Kidney (tissue), 14 donors: ENCODE measurements around the gene CDC42EP3. TPM values are rescaled to one million over a fixed set of nuclear protein-coding genes. Genes with fewer than 3 reads are reported as not detected.

Source experiments
- DNase-seq, 5 donors: peaks; one replicate each; pipeline ENCODE4 v3.0.0-alpha.2; 2013 to 2020
- FAIRE-seq: peaks from 2 replicates; lab custom pipeline; 2012; peaks lifted over from hg19 to GRCh38; lab: Jason Lieb, UNC
- H3K27ac ChIP-seq, 2 donors: one replicate each; pipeline ENCODE4 v1.7.0; 2013; ENCODE audit warnings: low read depth in 2 of 2, low read length in 2 of 2, inconsistent platforms in 1 of 2
- H3K27me3 ChIP-seq: one replicate; pipeline ENCODE4 v1.7.1; 2013; ENCODE audit warnings: low read length, inconsistent platforms; ENCODE audit not compliant: control insufficient read depth, insufficient read depth
- H3K36me3 ChIP-seq, 3 donors: one replicate each; pipeline versions ENCODE4 v1.7.0 to v1.7.1; 2013; ENCODE audit warnings: low read length in 3 of 3, control low read depth in 1 of 3, inconsistent platforms in 1 of 3; ENCODE audit not compliant: insufficient read depth in 3 of 3, control insufficient read depth in 2 of 3
- H3K4me1 ChIP-seq, 3 donors: one replicate each; pipeline versions ENCODE4 v1.7.0 to v1.7.1; 2013; ENCODE audit warnings: low read length in 3 of 3, inconsistent platforms in 1 of 3, low read depth in 1 of 3; ENCODE audit not compliant: control insufficient read depth in 2 of 3, insufficient read depth in 2 of 3
- H3K4me3 ChIP-seq, 3 donors: one replicate each; pipeline versions ENCODE4 v1.7.0 to v1.8.1; 2013; ENCODE audit warnings: low read length in 3 of 3, control low read depth in 1 of 3, inconsistent platforms in 1 of 3
- H3K9ac ChIP-seq, 3 donors: one replicate each; pipeline versions ENCODE4 v1.7.0 to v1.7.1; 2013; ENCODE audit warnings: low read length in 3 of 3, control low read depth in 1 of 3, inconsistent platforms in 1 of 3
- H3K9me3 ChIP-seq, 3 donors: one replicate each; pipeline versions ENCODE4 v1.7.0 to v1.7.1; 2013; ENCODE audit warnings: low read length in 3 of 3, control low read depth in 1 of 3, inconsistent platforms in 1 of 3; ENCODE audit not compliant: control insufficient read depth in 2 of 3, insufficient read depth in 1 of 3
- CTCF ChIP-seq: IDR thresholded peaks from 3 replicates; pipeline ENCODE4 v1.5.1; 2012; ENCODE audit warnings: mild to moderate bottlenecking, moderate library complexity, borderline replicate concordance; ENCODE audit not compliant: insufficient read depth; ENCODE audit errors: extremely low read depth
- intact Hi-C: fragments of 100-400 bp; cut with DNase I; formaldehyde crosslinking; loops from one replicate; pipeline ENCODE4 v1.11.1; 2022
- polyA plus RNA-seq: library from polyadenylated mRNA; stranded (reverse); fragments of 350-450 nt; fragmentation: Illumina TruSeq; extraction: RNeasy Lipid Tissue Mini Kit (QIAGEN cat#74804); gene quantifications from one replicate; pipeline ENCODE4 v1.2.3, GENCODE V29; 2014; ENCODE audit warnings: low read depth, low replicate concordance; ENCODE audit not compliant: insufficient read depth
- total RNA-seq: library from RNA; stranded (reverse); fragmentation: NEBNext Ultra II Directional; extraction: Animal tissue kit (Norgen Biotek cat#: 25700); gene quantifications from one replicate; pipeline ENCODE4 v1.2.1, GENCODE V29; 2021
- donor health status: control.
- donor health status: control.
- donor health status: control.
- donor health status: control.
- donor health status: control.
- donor health status: DM: yes; HTN: yes; CAD: no.
- donor health status: Normal renal cell carcinoma (clear cell type).

The CDC42EP3 gene
- total and polyA plus RNA-seq, 2 donors from 2014 or later = 21.3 to 34.1 TPM

- no peaks in the 10 kb centered on the region for H3K9me3 ChIP-seq
- H3K36me3 ChIP-seq = no peaks in the 10 kb centered on the region
- no peaks in the 10 kb centered on the region for H3K27me3 ChIP-seq
- no peaks in the 10 kb centered on the region for H3K4me1 ChIP-seq
- H3K27ac ChIP-seq = no peak overlapping the region
- DNase-seq (no peak), FAIRE-seq (no peak)
- H3K9ac ChIP-seq = no peak overlapping the region
- TF ChIP-seq CTCF = no peak
- no peak overlapping the region for H3K4me3 ChIP-seq
- intact Hi-C loops = no loop called here
Observed at GRCh38 chr2:37623971-37624900, 47.2 kb downstream of the CDC42EP3 start.

GRCh38 chr2:37623406-37623805, 48.0 kb downstream of the CDC42EP3 start:
- DNase-seq = no peak
- H3K4me3 ChIP-seq = no peak overlapping the region
- no peaks in the 10 kb centered on the region for H3K4me1 ChIP-seq
- no peaks in the 10 kb centered on the region for H3K36me3 ChIP-seq
- intact Hi-C loops = no loop called here
- no peak for FAIRE-seq
- no peaks in the 10 kb centered on the region for H3K27me3 ChIP-seq
- H3K27ac ChIP-seq = no peak overlapping the region
- no peak overlapping the region for H3K9ac ChIP-seq
- no peaks in the 10 kb centered on the region for H3K9me3 ChIP-seq
- TF ChIP-seq CTCF = no peak

GRCh38 chr2:37622450-37623100, 48.9 kb downstream of the CDC42EP3 start:
- Histone ChIP-seq H3K9me3 (no peaks in the 10 kb centered on the region), H3K9ac (no peak overlapping the region), H3K27me3 (no peaks in the 10 kb centered on the region), H3K36me3 (no peaks in the 10 kb centered on the region), H3K4me1 (no peaks in the 10 kb centered on the region), H3K27ac (no peak overlapping the region), H3K4me3 (no peak overlapping the region)
- DNase-seq = no peak
- TF ChIP-seq CTCF = no peak
- intact Hi-C loops = no loop called here
- no peak for FAIRE-seq
